ENCODE measurements around the gene TEX101.

TEX101 gene

GRCh38 chr19:43447655-43448054 lies 33.0 kb downstream of the TEX101 start:
- no peak for DNase-seq (ENCODE audit: low spot score)

- DNase-seq (ENCODE audit: low spot score), result no peak
Observed at GRCh38 chr19:43450545-43450997, 35.9 kb downstream of the TEX101 start.

GRCh38 chr19:43452582-43452981 lies 37.9 kb downstream of the TEX101 start:
- DNase-seq (ENCODE audit: low spot score), result no peak

GRCh38 chr19:43454031-43454430 lies 39.3 kb downstream of the TEX101 start:
- DNase-seq (ENCODE audit: low spot score), result no peak

GRCh38 chr19:43455321-43456113 lies 40.8 kb downstream of the TEX101 start:
- DNase-seq (ENCODE audit: low spot score), result no peak

DNA sequence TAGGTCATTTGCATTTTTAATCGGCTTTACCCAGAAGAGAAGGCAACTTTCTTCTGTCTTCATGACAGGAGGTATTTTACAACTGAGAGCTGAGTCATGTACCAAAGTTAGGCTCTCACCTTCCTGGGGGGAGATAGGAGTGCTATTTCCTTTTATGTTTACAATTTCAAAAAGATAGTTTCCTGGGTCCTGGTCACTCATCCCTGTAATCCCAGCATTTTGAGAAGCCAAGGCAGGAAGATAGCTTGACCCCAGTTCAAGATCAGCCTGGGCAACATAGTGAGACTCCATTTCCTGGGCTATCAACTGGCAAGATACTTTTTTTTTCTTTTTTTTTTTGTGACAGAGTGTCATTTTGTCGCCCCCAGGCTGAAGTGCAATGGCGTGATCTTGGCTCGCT lies 43.1 kb downstream of the TEX101 start:
- no peak for DNase-seq (ENCODE audit: low spot score)

- no peak for DNase-seq (ENCODE audit: low spot score)
Observed at GRCh38 chr19:43460362-43461016, 45.8 kb downstream of the TEX101 start.

- no peak for DNase-seq (ENCODE audit: low spot score)
Observed at GRCh38 chr19:43461303-43461702, 46.6 kb downstream of the TEX101 start.

DNA sequence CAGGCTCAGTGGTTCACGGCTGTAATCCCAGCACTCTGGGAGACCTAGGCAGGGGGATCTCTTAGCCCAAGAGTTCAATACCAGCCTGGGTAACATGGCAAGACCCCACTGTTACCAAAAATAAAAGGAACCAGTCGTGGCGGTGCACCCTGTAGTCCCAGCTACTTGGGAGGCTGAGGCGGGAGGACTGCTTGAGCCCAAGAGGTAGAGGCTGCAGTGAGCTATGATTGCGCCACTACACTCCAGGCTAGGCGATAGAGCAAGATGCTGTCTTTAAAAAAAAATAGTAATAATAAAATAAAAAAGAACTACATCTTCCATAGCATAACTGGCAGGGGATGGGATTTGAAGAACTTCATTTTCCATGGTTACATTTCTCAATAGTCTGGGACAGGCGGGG lies 47.7 kb downstream of the TEX101 start:
- no peak for DNase-seq (ENCODE audit: low spot score)

- no peak for DNase-seq (ENCODE audit: low spot score)
Observed at GRCh38 chr19:43462785-43463380, 48.2 kb downstream of the TEX101 start.

GRCh38 chr19:43463381-43464133 lies 48.9 kb downstream of the TEX101 start:
- peak; percentile 99 for DNase-seq (ENCODE audit: low spot score)

GRCh38 chr19:43464134-43464775 lies 49.6 kb downstream of the TEX101 start:
- DNase-seq (ENCODE audit: low spot score), result peak; percentile 83

DNA sequence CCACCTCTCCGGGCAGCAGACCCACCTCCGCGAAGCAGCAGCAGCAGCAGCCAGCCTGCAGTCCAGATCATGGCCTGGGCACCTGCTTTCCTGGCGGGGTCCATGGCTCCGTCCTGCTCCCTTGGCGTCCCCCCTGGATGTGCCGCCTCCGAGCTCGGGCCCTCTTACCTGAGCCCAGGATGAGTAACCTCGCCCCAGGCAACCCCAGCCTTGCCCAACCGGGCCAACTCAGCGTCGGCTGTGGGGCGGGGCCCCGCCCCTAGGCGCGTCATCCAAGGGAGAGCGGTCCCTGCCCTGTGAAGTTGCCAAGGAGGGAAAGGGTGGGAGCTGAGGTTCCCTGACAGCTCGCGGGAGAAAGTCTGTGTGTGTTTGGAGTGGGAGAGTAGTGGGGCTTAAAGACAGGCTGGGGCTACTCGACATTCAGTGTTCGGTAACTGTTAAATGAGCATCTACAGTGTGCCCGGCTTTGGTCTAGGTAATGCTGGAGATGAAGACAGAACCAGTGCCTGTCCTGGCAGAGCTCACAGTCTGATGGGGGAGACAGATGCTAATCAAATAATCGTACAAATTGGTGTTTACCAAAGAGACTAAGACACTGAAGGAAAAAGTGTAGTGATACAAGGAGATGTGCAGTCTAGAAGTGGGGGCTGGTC lies 50.9 kb downstream of the TEX101 start, which contains the start of gene LYPD3:
LYPD3 (minus strand) TSS at position 141 of the 653 bp plus-strand sequence; CDS start at position 104, 37 bp downstream.
- DNase-seq (ENCODE audit: low spot score), result peak; percentile 68

DNA sequence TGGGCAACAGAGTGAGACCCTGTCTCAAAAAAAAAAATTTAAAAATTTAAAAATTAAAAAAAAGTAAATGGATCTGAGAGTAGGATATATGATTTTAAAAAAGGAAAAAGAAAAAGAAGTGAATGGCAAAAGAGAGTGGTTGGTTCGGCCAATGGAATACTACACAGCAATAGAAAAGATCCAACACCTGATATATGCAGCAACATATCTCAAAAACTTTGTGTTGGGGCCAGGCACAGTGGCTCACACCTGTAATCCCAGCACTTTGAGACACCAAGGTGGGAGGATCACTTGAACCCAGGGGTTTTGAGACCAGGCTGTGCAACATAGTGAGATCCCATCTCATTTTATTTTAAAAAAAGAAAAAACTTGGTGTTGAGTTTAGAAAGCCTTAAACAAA lies 52.1 kb downstream of the TEX101 start:
- no peak for DNase-seq (ENCODE audit: low spot score)

DNA sequence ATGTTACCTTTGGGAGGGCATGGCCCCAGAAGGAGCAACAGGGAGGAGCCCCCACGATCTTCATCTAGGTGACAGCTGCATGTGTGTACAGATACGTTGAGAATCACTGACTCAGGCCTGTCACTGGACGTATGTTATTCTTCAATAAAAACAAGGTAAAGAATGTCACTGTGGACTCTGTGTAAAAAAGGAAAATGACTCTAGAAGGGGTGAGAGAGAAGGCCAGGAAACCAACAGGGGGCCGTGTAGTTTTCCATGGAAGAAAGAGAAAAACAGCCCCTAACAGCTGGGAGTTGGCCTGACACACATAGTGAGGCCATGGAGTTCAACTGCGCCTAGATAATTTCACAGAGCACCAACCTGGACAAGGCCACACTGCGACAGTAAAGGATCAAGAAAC lies 52.6 kb downstream of the TEX101 start:
- DNase-seq (ENCODE audit: low spot score), result no peak

DNA sequence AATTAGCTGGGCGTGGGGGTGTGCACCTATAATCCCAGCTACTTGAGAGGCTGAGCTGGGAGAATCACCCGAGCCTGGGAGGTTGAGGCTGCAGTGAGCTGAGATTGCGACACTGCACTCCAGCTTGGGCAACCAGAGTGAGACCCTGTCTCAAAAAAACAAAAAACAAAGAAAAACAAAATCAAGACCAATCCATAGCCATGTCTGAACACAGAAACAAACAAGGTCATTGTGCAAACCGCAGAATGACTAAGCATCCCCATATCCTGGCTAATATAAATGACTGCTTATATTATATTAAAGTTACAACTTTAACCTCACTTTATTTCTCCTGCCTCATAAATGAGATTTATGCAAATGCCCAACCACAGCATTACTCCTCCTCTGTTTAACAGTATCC lies 53.0 kb downstream of the TEX101 start:
- no peak for DNase-seq (ENCODE audit: low spot score)
